Stomach (tissue), 4 donors: ENCODE results near the gene MUC6.

ENCODE experiments used
- CTCF ChIP-seq, 7 experiments: fragments of 450-650 bp in 4 of 7; fragments of 200-600 bp in 3 of 7; sonication (generic) in 3 of 7; IDR thresholded peaks; one replicate each; pipeline ENCODE4 v1.5.1; 2016 to 2019; ENCODE audit warnings: antibody characterized with exemption in 7 of 7, control low read depth in 2 of 7, mild to moderate bottlenecking in 1 of 7
- EP300 ChIP-seq: sonication (generic); formaldehyde crosslinking; IDR thresholded peaks from one replicate; pipeline ENCODE4 v1.6.1; 2017; ENCODE audit warnings: antibody characterized with exemption
- POLR2A ChIP-seq, 4 donors: fragments of 450-650 bp; IDR thresholded peaks; one replicate each; pipeline ENCODE4 v1.6.1; 2016; ENCODE audit warnings: antibody characterized with exemption in 4 of 4, control low read depth in 2 of 4, mild to moderate bottlenecking in 1 of 4, moderate library complexity in 1 of 4
- POLR2AphosphoS5 ChIP-seq, 3 donors: sonication (generic); formaldehyde crosslinking; IDR thresholded peaks; one replicate each; pipeline ENCODE4 v1.6.1; 2016; ENCODE audit warnings: antibody characterized with exemption in 3 of 3

DNA sequence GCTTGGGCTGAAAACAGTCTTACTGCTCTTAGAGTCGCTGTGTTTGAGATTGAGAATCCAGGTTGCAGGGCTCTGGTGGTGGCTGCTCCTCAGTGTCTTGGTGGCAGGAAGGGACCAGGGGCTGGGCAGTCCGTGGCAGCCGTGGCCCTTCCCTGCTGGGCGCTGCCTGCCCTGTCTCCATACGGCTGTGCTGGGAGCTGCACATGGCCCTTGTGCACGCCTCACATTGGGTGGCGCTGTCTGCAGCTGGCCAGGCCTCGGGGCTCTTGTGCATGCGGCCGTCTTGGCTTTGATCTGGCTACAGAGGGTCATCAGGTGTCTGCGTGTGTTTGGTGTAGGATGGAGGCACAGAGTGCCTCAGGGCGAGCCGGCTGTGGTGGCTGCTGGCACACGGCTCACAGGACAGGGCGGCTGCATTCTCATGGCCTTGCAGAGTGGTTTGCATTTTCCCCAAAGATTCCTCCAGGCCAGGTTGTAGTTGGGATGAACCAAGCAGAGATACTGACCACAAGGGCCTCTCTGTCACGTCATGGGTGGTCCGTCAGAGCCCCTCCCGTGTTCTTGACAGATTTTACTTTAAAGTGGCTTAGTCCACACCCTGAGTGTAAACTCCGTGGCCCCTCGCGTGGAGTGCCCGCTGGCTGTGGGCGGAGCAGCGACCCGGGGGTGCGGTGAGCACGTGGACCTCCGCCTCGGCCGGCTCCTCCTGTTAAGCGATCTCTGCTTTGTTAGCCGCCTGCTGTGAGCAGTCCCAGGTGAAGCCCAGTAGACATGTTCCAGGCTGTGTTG lies 34.7 kb downstream of the MUC6 start:
- TF ChIP-seq CTCF (IDR thresholded peaks at IDR 0.05) (no peak), POLR2AphosphoS5 (IDR thresholded peaks at IDR 0.05) (no peak), POLR2A (IDR thresholded peaks at IDR 0.05) (no peak), EP300 (no peak)
